Smooth muscle cell of bladder (primary cell): ENCODE data around the gene PAGR1. TPM values are rescaled to one million over a fixed set of nuclear protein-coding genes. Genes with fewer than 3 reads are reported as not detected.

ENCODE experiments used
- total RNA-seq: library from RNA; depleted of rRNA; stranded (reverse); fragments of >200 nt; gene quantifications from 2 replicates; pipeline ENCODE4 v1.2.3, GENCODE V29; 2014

PAGR1 gene
- total RNA-seq = 11.2 and 14.2 TPM in 2 replicates

DNA sequence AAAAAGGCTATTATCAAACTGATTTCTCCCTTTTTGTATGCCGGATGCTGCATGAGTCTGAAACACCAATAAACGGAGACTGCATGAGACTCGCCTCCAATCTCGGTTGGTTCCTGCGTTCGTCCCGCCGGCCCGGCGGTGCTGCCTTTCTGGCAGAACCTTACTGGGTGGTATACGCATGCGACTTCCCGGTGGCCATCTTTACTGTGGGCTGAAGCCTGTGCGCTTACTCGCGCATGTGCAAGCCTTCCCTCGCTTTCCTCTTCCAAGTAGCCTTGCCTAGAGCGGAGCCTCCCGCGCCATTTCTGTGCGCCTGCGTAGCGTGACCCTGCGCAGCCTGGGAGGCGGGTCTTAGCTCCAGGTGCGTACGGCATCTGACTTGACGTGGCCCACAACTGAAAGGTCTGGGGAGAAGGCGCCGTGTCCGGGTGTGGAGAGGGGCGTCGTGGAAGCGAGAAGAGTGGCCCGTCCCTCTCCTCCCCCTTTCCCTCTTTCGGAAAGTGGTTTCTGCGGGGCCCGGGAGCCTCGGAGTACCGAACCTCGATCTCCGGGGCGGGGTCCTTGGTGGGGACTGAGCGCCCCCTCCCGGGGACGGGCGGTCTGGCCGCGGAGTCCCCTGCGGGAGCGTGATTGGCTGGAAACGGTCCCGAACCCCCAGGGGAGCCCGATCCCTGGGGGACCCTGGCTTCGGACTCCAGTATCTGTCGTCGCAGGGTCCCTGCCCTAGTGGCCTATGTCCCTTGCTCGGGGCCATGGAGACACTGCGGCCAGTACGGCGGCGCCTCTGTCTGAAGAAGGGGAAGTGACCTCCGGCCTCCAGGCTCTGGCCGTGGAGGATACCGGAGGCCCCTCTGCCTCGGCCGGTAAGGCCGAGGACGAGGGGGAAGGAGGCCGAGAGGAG is at the start of gene PAGR1:
TSS of gene PAGR1 (plus strand) at position 360 of the 901 bp plus-strand sequence. CDS start at position 734, 374 bp downstream.

DNA sequence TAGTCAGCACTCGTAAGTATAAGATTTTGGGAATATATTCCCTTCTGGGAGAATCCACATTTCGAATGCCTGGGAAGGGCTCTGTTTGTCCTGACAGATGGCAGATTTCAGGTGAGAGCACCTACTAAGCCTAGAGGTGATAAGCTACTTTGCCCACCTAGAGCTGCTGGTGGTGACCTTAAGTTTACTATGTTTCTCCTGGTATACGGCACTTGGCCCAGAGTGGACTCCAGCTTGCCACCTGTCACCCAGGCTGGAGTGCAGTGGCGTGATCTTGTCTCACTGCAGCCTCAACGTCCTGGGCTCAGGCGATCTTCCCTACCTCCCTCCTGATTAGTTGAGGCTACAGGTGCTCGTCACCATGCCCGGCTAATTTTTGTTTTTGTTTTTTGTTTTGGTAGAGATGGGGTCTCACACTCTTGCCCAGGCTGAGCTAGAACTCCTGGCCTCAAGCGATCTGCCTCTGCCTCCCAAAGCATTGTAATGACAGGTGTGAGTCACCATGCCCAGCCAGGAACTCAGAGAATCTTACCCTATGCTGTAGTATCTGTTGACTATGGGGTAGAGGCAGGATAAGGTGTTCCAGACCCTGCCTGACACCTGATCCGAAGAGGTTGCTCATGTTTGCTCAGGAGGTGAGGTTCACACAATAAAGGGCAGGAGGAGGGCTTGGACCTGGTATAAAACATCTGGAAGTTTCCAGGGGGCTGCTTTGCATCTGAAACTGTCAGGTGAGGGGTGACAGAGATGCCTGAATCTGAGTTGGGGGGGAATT is 38.2 kb upstream of the PAGR1 start, which contains the start of gene ZG16:
TSS of gene ZG16 (plus strand) at position 681 of the 775 bp plus-strand sequence. CDS start 1,011 bp downstream, outside the sequence.

DNA sequence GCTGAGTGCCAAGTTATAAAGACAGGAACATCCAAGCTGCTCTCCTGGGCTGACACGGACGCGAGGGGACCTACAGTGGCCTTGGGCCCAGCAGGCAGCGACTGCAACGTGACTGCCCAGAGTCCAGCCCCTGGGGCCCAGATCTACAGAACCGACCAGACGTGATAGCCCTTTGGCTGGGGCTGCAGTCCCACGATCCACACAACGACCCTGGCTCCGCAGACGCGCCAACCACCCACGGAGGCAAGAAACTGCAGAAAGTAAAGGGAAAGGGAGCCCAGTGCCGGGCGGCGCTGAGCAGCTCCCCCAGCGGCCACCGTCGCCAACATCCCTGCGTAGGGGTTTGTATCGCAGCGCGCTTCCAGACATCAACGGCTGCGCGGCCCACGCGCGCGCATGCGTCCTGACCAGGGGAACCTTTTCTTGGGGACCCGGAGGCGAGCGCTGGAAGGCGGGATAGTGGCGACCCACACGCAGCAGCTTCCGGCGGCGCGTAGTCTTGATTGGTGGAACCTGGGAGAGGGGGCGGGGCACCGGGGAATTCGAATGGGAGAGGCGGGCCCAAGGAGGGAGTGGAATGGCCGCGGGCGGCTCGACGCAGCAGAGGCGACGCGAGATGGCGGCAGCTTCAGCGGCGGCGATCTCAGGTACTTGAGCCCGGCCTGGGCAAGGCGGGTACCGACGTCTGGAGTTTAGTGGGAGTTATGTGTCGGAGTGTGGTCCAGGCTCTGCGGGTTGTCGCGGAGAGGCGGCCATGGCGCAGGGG is 25.6 kb upstream of the PAGR1 start, which contains the start of gene KIF22:
TSS of gene KIF22 (plus strand) at position 569 of the 766 bp plus-strand sequence. CDS start at position 578, 9 bp downstream.

DNA sequence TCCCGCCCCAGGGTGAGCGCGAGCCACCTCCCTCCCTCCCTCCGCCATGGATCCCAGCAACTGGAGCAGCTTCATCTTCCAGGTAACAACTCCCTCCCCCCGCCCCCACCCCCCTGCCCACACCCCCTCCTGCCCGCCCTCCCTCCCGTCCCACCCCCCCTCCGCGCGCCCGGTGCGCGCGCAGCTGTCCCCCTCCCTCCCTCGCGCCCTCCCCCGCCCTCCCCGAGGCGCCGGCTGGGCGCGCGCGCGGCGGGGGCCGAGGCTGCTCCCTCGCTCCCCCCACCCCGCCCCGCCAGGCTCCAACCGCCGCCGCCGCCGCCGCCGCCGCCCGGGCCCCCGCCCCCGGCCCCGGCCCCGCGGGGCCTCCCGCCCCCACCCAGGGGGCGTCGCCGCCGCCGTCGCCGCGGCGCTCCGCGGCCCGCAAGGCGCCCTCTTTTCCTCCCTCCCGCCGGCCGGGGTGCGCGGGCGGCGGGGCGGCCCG is 9.8 kb upstream of the PAGR1 start, which contains the start of gene MAZ:
TSS of gene MAZ (plus strand) at position 431 of the 481 bp plus-strand sequence. CDS start 173 bp downstream, outside the sequence.

DNA sequence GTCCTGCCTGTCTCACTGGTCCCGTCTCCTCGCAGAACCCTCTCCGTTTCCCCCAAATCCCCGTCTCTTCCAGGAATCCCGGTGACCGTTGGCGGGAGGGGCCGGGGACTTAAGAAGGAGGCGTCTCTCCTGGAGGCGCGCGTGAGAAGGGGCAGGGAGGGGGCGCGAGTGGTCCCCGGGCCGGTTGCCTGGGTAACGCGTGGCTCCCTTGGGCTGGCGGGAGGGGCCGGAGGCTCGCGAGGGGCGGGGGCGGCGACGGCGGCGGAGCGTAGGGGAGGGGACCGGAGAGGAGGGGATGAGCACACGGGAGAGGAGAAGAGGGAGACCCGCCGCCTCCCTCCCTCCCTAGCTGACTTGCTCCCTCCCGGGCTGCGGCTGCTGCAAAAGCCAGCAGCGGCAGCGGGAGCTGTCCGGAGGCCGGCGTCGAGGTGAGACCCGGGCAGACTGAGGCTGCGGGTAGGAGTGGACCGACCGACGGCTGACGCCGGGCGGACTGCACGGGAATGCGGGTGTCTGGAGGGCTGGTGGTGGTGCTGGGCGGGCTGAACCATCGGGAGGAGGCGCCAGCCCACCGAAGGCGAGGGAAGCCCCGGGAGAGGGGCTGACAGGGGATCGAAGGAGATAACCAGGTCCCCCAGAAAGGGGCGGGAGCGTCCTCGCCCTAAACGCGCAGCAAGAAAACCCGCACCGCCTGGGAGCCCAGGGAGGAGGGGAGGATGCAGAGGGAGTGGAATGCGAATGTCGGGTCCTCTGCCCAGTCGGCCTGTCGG is 3.9 kb upstream of the PAGR1 start, which contains the start of gene PRRT2:
TSS of gene PRRT2 (plus strand) at position 298 of the 770 bp plus-strand sequence. CDS start 862 bp downstream, outside the sequence.

DNA sequence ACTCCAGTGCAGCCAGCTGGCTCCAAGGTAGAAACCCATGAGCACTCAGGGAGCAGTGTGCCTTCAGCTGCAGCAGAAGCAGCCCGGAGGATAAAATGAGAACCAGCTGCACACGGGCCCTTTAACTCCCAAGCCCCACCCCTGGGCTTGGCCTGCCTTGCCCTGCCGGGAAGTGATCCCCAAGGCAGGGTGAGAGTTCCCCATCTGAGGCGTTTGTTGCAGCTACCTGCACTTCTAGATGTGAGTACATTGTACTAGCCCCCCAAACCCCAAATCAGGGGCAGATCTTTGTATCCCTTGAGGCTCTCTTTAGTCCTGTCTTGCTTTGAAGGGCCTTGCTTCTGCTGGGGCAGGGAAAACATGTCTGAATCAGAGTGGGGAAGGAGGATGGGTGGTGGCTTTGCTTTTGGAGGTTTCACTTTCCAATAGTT is 4.3 kb downstream of the PAGR1 start, which contains the start of gene MVP:
TSS of gene MVP (plus strand) at position 192 of the 431 bp plus-strand sequence. CDS start 10,088 bp downstream, outside the sequence.

DNA sequence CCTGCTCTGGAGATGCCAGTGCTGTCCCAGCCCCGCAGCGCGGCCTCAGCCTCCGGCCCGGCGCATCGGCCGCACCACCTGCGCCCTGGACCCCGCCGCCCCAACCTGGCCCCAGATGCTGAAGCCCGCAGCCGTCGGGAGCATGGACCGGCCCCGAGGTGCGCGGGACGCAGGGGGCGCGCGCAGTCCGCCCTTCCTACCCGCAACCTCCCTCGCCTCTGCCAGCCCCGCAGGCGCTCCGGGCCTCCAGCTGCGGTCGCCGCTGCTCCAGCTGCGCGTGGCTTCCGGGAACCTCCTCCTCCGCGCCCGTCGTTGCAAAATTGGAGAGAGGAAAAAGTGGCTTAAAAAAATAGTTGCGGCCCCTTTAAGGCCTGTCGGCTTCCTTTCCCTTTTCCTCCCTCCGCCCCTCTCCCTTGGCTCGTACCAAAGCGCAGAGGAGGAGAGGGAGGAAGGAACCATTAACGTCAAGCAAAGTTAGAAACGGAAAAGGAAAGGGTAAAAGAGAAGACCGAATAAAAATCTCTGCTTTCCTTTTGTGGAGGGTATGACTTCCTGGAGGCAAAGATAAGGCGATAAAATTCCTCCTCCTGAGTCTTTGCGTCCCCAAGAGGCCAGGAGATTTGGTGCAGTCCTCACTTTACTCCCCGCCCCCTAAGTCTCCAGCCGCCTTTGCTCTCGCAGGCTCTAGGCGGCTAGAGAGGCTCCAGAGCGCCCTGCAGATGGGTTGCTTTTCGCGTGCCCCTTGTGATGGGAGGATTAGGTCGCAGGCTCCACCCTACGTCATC is 47.1 kb downstream of the PAGR1 start, which contains the start of gene CDIPT:
TSS of gene CDIPT (minus strand) at position 343 of the 785 bp plus-strand sequence. CDS start 369 bp downstream, outside the sequence.

Other genes starting within 250 kb of the PAGR1 start
- under 0.01 and 0.09 TPM in 2 replicates for gene SPN, start 152.9 kb upstream of the PAGR1 start, total RNA-seq
- 26.5 and 40.0 TPM in 2 replicates for gene QPRT, start 137.0 kb upstream of the PAGR1 start, total RNA-seq
- gene C16orf54, start 70.2 kb upstream of the PAGR1 start, total RNA-seq = not detected in 2 replicates
- gene ZG16, start 37.9 kb upstream of the PAGR1 start, total RNA-seq = not detected in 2 replicates
- 5.5 and 8.0 TPM in 2 replicates for gene KIF22, start 25.4 kb upstream of the PAGR1 start, total RNA-seq
- 106 and 159 TPM in 2 replicates for gene MAZ, start 9.6 kb upstream of the PAGR1 start, total RNA-seq
- 0.92 and 1.3 TPM in 2 replicates for gene PRRT2, start 4.0 kb upstream of the PAGR1 start, total RNA-seq
- gene MVP, start 4.3 kb downstream of the PAGR1 start, total RNA-seq = 338 and 371 TPM in 2 replicates
- gene CDIPT, start 47.1 kb downstream of the PAGR1 start, total RNA-seq = 94.6 and 136 TPM in 2 replicates
- 2.1 and 7.0 TPM in 2 replicates for gene SEZ6L2, start 83.4 kb downstream of the PAGR1 start, total RNA-seq
- 7.3 and 10.4 TPM in 2 replicates for gene ASPHD1, start 84.3 kb downstream of the PAGR1 start, total RNA-seq
- gene KCTD13, start 110.1 kb downstream of the PAGR1 start, total RNA-seq = 3.5 and 4.8 TPM in 2 replicates
- gene TMEM219, start 145.9 kb downstream of the PAGR1 start, total RNA-seq = 81.2 and 82.3 TPM in 2 replicates
- 39.1 and 47.1 TPM in 2 replicates for gene TAOK2, start 157.7 kb downstream of the PAGR1 start, total RNA-seq
- 5.0 and 5.6 TPM in 2 replicates for gene HIRIP3, start 179.5 kb downstream of the PAGR1 start, total RNA-seq
- 11.9 and 15.2 TPM in 2 replicates for gene INO80E, start 180.1 kb downstream of the PAGR1 start, total RNA-seq
- 0.28 TPM in 1 of 2 replicates, not detected in the other for gene DOC2A, start 194.9 kb downstream of the PAGR1 start, total RNA-seq
- gene C16orf92, start 207.0 kb downstream of the PAGR1 start, total RNA-seq = not detected in 2 replicates
- 0.09 TPM in 1 of 2 replicates, not detected in the other for gene TLCD3B, start 215.1 kb downstream of the PAGR1 start, total RNA-seq
- 617 and 861 TPM in 2 replicates for gene ALDOA, start 249.6 kb downstream of the PAGR1 start, total RNA-seq